GM12873 (cell line): ENCODE results near the gene METRN.

ENCODE experiments used
- TF ChIP-seq, protein P1 (sequence below): IDR thresholded peaks from 2 replicates; pipeline ENCODE4 v1.5.1; 2012; ENCODE audit warnings: low read depth, mild to moderate bottlenecking, moderate library complexity, low read length, control low read depth; ENCODE audit not compliant: insufficient read depth; ENCODE audit errors: missing control alignments

The METRN gene

DNA sequence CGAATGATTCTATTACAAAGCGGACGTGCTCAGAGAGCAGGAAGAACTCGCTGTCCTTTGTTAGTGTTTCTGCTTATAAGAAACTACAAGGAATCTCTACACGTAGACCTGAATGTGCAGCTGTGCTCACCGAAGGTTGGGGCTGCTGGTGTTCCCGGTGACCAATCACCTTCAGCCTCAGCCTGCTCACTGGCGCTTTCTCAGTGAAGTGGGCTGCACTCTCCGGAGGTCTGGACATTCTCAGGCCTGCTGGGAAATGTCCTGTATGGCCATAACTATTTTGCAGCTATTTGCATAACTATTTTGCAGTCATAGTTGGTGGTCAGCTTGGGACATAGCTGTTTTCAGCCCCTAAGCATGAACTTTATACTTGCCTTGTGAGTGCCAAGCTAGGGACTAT is 35.6 kb downstream of the METRN start:
- TF ChIP-seq, protein P1, sequence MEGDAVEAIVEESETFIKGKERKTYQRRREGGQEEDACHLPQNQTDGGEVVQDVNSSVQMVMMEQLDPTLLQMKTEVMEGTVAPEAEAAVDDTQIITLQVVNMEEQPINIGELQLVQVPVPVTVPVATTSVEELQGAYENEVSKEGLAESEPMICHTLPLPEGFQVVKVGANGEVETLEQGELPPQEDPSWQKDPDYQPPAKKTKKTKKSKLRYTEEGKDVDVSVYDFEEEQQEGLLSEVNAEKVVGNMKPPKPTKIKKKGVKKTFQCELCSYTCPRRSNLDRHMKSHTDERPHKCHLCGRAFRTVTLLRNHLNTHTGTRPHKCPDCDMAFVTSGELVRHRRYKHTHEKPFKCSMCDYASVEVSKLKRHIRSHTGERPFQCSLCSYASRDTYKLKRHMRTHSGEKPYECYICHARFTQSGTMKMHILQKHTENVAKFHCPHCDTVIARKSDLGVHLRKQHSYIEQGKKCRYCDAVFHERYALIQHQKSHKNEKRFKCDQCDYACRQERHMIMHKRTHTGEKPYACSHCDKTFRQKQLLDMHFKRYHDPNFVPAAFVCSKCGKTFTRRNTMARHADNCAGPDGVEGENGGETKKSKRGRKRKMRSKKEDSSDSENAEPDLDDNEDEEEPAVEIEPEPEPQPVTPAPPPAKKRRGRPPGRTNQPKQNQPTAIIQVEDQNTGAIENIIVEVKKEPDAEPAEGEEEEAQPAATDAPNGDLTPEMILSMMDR = no peak

DNA sequence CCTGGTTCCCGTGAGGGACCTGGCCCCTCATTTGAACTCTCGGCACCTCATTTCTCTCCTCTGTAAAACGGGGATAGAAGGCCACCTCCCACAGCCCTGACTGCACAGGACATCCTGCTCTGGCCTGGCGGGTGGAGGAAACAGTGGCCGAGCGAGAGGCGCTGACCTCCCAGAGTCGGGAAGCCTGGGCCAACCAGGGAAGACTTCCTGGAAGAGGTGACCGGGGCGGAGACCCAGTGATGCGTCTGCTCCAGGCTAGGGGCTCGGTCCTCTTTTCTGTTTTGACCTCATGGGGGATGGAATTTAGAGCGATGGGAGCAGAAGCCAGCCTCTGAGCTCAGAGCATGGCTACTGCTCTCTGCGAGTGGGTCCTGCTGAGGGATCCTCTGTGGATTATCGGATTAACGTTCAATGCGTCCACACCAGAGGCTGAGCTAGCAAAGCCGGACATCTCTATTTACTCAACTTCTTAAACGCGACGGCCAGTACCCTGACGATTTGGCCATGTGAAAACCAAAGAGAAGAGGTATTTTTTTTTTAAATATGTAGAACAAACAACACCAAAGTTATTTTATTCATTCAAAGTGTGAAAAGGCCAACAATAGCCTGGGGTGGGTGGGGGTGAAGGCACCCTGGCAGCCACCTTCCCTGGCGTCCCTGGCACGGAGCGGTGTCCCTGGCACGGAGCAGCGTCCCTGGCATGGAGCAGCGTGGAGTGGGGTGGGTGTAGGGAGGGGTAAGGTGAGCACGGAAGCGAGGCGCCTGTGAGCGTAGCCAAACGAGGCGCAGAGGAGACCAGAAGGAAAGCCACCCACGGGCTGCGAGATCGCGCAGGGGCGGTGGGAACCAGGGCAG is 36.5 kb downstream of the METRN start:
- TF ChIP-seq, protein P1 = no peak

DNA sequence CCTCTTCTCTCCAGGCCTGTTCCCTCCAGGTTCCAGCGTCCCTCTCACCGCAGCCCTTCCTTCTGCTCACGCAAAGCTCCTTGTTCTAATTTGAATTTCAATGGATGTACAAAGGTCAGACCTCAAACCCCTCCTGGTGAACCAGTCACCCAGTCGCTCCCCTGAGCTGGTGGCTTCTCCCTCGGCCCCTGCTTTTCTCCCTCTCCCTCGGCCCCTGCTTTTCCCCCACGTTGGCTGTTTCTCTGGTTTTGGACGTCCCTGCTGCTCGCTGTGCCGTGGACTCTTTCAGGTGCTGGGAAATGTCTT is 37.0 kb downstream of the METRN start:
- TF ChIP-seq, protein P1 = no peak

DNA sequence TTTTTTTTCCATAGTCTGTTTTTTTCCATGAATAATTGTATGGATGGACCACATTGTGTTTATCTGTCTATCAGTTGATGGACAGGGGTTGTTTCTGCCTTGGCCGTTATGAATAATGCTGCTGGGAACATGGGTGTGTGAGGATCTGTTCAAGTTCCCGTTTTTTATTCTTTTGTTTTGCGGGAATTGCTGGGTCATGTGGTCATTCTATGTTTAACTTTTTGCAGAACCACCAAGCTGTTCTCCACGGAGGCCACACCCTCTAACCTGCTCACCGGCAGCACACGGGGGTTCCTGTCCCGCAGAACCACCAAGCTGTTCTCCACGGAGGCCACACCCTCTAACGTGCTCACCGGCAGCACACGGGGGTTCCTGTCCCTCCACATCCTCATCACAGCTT is 39.7 kb downstream of the METRN start:
- TF ChIP-seq, protein P1 = no peak

DNA sequence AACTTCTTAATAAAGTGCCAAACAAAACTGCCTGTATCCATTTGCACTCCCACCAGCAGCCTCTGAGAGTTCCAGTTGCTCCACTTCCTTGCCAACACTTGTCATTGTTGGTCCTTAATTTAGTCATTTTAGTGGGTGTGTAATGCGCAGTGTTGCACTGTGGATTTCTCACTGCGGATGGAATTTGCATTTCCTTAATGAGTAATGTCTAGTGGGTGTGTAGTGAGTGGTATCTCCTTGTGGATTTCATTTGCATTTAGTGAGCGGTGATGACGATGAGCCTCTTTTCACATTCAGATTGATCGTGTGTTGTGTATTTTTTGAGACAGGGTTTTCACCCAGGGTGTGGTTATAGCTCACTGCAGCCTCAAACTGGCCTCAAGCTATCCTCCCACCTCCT is 41.5 kb downstream of the METRN start:
- TF ChIP-seq, protein P1 = no peak

DNA sequence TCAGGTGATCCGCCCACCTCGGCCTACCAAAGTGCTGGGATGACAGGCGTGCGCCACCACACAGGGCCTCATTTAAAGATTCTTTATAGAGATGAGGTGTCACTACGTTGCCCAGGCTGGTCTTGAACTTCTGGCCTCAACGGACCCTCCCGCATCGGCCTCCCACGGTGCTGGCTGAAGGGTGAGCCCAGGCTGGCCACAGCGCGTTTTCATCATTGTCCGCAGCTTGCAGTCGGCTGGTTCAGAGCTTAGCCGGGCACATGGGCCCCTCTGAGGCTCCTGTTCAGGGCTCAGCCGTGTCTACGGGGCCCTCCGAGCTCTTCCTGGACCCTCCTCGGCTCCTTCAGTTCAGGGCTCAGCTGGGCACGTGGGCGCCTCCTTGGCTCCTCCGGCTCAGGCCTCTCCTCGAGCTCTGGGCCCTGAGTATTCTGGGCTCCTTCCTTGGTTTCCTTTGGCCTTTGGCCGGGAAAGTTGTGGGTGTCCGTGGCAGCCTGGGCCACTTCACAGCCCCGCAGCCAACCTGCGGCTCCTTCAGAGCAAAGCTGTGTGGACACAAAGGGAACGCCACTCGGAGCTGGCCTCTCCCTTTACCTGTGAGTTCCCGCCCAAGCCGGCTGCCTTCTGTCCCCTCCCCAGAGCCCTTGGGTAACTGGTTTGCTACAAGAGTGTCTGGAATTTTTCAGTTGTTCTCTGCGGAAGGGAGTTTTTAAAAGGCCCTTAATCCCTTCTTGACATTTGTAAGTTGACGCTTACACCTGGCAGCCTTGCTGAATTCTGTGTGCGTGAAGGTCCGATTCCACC is 44.4 kb downstream of the METRN start:
- TF ChIP-seq, protein P1 = no peak

DNA sequence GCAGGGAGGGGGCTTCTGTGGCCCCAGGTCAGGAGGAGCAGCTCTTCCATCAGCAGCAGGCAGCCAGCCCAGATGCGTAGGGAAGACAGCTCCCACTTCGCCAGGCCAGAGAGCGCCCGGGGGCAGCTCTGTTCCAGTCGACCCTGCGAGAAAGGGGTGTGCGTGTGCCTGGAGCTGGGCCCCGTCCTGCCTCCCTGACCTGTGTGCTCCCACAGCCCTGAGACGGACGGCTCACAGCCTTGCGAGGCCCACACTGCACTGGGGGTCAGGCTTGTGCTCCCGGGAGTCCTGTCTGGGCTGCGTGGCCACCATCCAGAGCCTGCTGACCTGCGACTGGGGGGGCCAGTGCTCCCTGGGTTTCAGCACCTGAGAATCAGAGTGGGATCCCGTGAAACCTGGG is 45.1 kb downstream of the METRN start:
- TF ChIP-seq, protein P1 = no peak
